ENCODE data around the gene ARID4A.
A peak's percentile ranks its signal among the peaks of the same experiment; 100 is the strongest.
"Not testable (repeated sequence)": the region's sequence is repeated elsewhere in the genome, so short reads cannot be mapped to it uniquely, and the experiment has no call there.

The ARID4A gene

DNA sequence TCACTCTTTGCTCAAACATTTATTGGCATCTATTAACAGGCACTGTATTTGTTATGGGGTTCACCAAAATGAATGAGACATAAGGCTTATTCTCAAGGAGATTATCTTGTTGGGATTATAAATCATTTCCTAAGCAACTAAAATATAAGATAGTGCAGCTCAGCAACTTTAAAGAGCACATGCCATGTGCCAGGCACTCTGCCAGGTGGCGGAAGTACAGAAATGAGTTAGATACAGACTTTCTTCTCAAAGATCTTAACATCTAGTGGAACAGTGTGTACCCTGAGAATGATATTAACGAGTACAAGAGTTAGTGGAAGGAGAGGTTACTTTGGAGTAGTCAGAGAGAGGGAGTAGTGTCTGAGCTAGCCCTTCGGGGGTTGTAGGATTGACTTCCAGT lies 68.9 kb downstream of the ARID4A start:
- no peak for DNase-seq

DNA sequence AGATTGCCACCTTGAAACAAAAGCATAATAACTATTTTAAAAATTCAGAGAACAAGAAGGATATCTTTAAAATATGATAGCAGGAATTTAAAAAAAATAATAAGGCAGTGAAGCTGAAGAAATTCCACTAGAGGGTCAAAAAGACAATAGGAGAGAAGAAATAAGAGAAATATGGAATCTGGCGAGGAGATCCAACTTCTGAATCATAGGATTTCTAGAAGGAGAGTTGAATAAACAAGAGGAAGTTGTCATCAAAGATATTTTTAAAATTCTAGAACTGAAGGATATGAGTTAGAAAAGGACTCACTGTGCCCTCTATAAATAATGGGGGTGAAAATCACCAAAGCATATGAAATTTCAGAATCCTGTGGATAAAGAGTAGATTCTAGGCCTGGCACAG lies 70.6 kb downstream of the ARID4A start:
- DNase-seq: no peak

DNA sequence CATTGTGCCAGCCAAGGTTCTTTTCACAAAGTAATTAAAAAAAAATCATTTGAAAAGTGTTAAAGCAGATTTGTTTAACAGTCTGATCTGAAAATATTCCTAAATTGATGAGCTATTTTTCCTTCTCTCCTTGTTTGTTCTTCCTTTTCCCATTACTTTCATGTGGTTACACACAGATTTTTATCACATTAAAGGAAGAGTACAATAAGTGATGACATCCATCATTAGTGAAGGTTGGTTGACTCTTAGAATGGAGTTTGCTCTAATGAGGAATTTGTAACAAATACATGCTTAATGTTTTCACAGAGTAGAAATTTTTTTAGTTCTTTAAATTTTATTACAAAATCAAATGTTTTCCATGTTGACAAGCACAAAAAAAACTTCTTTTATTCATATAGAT lies 78.4 kb downstream of the ARID4A start:
- DNase-seq: no peak

DNA sequence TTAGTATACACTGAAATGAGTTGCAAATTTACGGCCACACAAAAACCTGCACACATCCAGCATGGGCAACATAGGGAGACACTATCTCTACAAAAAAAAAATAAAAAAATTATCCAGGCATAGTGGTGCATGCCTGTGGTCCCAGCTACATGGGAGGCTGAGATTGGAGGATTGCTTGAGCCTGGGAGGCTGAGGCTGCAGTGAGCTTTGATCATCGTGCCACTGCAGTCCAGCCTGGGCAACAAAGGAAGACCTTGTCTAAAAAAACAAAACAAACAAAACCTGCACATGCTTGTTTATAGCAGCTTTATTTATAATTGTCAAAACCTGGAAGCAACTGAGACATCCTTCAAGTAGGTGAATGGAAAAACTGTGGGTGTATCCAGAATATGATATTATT lies 92.5 kb downstream of the ARID4A start:
- DNase-seq: no peak

DNA sequence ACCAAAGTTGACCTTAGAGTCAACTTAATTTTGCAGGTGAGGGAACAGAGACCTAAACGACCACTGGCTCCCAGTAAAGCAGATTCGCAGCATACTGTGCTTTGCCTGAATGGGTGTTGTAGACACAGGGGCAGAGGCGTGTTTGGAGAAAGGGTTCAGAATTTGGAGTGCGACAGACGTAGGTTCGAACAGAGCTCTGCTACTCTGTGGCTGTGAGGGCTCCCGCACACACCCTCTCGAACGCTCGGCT lies 97.1 kb downstream of the ARID4A start:
- no peak for DNase-seq

- peak; percentile 30 for DNase-seq
These were observed 97.7 kb downstream of the ARID4A start, which contains the start of gene TOMM20L for GRCh38 chr14:58395812-58396788. TOMM20L (plus strand) TSS chr14:58395930; CDS start chr14:58395958, 28 bp downstream.

DNA sequence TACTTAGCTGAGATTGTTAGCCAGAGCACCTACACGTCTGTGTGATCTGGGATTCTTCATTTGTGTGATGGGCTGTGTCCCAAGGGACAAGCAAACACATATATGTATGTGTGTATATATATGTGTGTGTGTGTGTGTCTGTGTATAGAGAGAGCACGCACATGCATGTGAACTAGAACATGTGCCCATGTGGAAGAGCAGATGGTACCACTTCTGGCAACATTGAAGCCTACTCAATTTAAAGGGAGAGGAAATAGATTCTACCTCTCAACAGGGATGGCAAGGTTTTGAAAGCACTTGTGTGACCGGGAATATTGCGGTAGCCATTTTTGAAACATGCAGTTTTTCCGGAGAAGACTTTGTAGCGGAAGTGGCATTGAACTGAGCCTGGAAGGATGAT lies 98.8 kb downstream of the ARID4A start:
- no peak for DNase-seq

GRCh38 chr14:58398495-58398894 lies 100.1 kb downstream of the ARID4A start:
- DNase-seq: no peak

DNA sequence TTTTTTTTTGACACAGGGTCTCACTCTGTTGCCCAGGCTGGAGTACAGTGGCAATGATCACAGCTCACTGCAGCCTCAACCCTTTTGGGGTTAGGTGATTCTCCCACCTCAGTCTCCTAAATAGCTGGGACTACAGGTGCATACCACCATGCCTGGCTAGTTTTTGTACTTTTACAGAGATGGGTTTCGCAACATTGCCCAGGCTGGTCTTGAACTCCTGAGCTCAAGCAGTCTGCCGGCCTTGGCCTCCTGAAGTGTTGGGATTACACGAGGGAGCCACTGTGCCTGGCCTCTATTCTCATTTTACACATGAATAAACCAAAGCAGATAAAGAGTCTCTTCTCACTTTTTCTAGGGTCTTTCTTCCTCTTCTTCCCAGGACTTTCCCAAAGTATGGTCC lies 100.5 kb downstream of the ARID4A start:
- no peak for DNase-seq

- no peak for DNase-seq
These were observed 103.2 kb downstream of the ARID4A start for GRCh38 chr14:58401587-58401986.

DNA sequence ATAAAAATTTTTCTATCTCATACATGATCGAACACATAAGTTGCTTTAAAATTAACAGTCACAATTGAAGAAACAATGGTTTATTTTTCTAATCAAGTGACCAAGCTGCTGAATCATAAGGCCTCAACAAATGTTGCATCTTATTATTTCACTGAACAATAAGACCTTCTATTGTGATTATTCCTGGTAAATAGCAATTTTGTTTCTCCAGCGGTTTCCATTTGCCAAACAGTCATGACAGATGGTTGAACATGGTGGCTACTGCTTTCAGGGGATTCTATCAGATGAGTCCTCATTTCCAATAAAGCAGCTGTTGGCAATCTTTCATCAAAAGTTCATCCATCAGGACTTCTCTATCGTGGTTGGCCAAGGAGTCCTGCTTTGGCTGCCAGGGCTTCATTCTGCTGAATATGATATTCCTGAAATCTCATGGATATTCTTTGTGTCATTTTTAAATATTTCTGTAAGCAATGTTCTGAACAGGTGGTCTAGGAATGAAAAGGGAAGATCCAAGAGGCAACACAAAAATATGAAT lies 110.4 kb downstream of the ARID4A start:
- DNase-seq: no peak

DNA sequence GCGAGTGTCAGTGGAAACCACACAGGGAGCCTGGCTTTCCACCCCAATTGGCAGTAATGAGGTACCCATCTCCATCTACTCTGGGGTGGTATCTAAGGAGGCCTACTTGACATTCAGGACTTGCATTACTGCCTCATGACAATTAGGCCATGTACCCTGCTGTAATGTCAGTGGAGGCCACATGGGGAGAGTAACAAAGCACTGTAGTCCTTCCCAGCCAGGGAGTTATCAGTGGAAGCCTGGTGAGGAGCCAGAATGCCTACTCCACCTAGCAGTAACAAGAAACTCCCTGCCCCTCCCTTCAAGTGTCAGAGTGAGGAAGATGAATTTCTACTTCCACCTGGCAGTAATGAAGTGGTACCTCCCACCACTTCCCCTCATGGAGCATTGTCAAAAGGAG lies 116.5 kb downstream of the ARID4A start:
- no peak for DNase-seq

DNA sequence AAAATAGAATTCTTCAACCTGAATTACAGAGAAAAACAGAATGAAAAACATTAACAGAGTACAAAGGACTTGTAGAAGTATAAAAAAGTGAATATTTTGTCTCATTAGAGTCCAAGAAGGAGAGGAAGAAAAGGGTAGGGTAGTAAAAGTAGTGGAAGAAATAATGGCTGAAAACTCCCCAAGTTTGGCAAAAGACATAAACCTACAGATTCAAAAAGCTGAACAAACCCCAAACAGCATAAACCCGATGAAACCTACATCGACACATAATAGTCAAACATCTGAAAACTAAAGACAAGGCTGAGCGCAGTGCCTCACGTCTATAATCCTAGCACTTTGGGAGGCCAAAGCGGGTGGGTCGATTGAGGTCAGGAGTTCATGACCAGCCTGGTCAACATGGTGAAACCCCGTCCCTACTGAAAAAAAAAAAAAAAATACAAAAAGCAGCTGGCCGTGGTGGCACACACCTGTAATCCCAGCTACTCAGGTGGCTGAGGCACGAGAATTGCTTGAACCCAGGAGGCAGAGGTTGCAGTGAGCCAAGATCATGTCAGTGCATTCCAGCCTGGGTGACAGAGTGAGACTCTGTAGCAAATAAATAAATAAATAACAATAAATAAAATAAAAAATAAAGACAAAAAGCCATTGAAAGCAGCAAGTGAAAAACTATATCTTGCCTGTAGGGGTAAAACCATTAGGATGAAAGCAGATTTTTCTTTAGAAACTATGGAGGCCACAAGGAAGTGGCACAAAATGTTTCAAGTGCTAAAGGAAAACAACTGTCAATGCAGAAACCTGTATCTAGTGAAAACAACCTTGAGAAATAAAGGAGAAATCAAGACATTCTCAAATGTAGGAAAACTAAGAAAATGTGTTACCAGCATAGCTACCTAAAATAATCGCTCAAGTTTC lies 117.5 kb downstream of the ARID4A start:
- DNase-seq: no peak

DNA sequence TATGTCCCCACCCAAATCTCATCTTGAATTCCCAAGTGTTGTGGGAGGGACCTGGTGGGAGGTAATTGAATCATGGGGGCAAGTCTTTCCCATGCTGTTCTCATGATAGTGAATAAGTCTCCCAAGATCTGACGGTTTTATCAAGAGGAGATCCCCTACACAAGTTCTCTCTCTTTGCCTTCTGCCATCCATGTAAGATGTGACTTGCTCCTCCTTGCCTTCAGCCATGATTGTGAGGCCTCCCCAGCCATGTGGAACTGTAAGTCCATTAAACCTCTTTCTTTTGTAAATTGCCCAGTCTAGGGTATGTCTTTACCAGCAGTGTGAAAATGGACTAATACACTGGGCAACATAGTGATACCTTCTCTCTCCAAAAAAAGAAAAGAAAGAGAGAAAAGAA lies 118.6 kb downstream of the ARID4A start:
- DNase-seq: not testable (repeated sequence)
